GM18511 (cell line): ENCODE data around the gene KRT6B.
"Not testable (repeated sequence)": the region's sequence is repeated elsewhere in the genome, so short reads cannot be mapped to it uniquely, and the experiment has no call there.

ENCODE experiments used
- ATAC-seq: cut with Tn5 transposase; IDR thresholded peaks from one replicate; pipeline ENCODE4 v1.9.1; 2021; ENCODE audit warnings: mild to moderate bottlenecking, moderate library complexity; ENCODE audit not compliant: unreplicated experiment

Gene KRT6B

DNA sequence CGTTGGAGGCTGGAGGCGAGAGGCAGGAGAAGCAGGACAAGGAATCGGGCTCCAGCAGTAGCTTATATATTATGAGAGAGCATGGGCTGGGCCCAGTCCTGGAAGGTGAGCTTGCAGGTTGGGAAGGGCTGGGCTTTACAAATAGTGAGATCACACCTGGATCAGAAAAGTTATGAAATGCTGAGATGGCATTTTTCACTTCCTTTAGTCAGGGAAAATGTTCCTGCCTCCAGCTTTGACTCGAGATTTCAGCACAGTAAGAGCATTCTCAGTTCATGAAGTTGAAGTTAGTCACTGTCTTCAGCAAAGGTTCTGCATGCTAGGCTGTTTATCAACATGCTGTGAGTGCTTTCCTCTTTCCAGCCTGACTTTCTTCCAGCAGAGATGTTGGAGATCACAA lies 21.8 kb upstream of the KRT6B start, which contains the start of gene KRT6C:
Gene KRT6C (minus strand): TSS at position 38 of the 400 bp plus-strand sequence. CDS start 68 bp downstream, outside the sequence.
- no peak for ATAC-seq

DNA sequence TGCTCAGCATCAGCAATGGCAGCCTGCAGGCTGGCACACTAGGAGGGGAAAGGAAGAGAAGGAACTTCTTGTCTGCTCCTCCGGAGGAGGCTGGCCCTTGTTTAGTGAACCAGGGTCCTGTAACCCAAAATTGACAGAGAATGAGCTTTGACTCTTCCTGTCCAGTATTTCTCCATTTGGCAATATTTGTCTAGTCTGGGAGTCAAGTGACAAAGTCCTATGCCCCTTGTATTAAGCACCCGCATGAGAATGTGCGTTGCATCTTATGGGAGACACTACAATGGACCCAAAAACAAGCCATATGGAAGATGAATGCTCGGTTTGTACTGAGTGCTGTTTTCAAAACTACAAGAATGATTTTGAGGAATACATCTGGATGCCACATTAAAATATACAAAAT lies 17.9 kb upstream of the KRT6B start:
- ATAC-seq = no peak

DNA sequence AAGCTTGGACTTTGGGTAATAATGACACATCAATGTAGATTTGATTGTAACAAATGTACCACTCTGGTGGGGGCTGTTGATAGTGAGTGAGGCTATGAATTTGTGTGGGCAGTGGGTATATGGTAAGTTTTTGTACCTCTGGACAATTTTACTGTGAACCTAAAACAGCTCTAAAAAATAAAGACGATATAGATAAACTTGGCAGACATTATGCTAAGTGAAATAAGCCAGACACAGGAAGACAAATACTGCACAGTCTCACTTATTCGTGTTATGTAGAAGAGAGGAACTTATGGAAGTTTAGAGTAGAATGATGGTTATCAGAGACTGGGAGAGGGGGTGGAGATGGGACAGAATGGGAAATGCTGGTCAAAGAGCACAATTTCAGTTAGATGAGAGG lies 13.0 kb upstream of the KRT6B start:
- no peak for ATAC-seq

DNA sequence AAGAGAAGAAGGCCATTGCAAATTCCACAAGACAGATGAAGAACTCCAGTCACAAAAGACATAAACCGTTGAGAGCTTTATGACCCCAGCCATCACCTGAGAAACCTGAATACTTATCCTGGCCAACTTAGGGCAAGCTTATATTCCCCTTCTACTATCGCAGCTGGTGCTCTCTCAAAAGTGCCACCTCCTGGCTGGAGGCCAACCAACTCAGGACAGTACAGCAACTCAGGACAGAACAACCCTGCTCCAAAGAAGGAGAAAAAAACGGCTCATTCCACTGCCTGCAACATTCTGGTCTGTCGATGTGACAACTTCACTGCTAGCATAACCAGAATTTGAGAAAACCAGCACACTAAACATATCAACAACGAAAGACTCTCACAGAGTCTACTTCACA lies 9.7 kb upstream of the KRT6B start:
- ATAC-seq = no peak

DNA sequence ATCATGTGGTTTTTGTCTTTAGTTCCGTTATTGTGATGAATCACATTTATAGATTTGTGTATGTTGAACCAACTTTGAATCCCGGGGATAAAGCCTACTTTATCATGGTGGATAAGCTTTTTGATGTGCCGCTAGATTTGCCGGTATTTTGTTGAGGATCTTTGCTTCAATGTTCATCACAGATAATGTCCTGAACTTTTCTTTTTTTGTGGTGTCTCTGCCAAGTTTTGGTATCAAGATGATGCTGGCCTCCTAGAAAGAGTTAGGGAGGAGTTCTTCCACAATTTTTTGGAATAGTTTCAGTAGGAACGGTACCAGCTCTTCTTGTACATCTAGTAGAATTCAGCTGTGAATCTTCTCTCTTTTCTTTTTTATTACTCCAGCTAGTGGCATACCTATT lies 6.9 kb upstream of the KRT6B start:
- no peak for ATAC-seq

DNA sequence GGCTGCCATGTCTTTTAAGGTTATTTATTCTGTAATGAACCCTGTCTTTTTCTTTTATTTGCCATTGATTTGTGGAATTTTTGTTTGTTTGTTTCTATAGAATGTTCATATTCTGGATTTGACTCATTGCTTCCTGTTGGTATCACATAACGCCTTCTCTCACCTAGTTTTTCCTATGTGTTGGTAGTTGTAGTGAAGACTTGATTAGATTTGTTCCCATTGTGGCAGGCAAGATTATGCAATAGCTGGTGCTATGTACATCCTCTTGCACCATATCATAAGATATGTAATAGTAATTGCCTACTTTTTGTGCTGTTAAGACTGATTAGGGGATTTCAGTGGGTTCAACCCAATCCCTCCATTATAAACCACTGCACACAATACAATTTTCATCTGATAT lies 3.9 kb upstream of the KRT6B start:
- ATAC-seq = no peak

DNA sequence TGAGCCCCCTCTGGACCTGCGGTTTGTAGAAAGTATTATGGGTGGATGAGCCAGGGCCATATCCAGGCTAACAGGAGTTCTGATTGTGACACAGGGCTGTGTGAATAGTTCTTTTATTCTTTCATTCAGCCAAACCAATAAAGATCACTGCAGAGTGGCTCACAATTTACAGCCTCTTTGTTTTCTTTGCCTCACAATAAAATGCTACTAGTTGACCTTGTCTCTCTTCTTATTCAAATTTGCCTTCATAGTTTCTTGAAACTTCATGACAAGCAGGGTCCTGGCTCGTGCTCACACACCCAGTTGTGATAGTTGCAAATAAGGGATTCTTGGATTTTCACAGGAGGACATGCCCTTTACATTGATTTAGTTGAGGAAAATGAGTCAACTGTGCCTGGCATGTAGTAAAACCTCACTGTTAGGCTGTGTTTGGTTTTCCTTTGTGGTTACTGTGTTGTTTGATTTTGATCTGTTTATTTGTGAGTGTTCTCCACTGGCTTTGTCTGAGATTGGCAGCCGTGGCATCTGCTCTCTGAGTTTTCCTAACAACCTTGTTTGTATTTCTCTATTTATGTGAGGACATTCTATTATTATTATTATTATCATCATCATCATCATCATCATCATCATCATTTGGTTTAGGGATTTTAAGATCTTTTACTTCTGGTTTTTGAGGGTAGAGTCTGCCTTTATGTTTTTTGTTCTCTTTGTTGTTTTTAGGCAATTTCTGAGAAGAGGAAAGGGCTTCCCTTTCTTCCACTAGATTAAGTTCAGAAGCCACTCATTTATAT lies 2.7 kb upstream of the KRT6B start:
- no peak for ATAC-seq

DNA sequence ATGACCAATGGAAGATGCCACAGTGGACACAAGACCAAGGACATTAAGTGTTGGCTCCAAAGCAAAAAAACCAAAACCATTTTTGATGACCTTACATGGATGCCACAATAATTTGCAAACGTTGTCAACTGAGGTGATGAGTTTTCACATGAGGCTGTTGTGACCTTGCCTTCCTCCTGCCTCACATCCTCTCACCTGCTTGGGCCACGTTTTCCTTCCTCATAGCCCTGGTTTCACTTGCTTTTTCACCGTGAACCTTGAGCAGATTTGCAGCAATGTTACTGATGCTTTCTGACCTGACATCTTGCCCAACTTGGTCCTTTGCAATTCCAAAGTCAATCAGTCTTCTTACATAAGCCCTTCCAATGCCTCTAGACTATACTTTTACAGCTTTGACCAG lies 3.7 kb downstream of the KRT6B start:
- no peak for ATAC-seq

DNA sequence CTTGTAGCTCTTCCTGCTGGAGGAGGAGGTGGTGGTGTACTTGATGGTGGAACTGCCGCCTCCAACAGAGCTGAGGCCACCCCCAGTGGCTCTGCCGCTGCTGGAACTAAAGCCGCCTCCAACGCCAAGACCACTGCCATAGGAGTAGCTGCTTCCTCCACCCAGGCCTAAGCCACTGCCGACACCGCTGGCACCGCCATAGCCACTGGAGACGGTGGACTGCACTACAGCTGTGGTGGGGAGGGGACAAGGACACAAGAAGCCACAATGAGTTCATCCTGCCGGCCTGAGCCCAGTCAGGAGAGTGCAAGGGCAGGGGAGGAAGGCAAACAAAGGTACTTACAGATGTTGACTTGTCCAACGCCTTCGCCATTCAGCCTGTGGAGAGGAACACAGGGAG lies 4.8 kb downstream of the KRT6B start:
- not testable (repeated sequence) for ATAC-seq

DNA sequence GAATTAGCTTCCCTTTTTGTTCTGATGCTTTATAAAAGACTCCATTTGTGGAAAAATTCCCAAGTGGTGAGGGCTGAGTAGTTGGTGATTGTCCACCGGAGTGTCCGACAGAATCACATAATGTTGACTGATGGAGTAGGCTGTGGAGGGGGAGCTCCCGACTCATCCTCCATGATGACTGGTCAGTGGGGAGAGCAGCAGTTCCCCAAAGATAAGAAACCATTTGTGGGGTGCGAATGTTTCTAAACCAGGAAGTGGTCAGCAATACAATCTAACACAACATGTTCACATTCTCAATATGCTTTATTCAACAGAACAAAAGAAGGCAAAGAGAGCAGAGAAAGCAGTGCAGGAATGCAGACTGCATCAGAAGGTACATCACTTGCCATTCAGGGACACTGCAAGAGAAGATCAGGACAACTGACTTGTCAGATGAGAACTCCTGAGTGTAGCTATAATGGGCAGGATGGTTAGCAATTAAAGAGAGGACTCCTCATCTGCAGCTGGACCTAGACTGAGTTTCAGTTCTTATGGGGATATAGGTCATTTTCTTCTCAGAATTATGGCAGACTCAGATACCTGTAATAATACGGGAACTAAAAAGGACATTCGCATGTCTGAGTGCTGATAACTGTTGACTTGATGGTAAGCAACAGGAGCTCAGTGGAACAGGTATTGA lies 5.4 kb downstream of the KRT6B start:
- no peak for ATAC-seq

DNA sequence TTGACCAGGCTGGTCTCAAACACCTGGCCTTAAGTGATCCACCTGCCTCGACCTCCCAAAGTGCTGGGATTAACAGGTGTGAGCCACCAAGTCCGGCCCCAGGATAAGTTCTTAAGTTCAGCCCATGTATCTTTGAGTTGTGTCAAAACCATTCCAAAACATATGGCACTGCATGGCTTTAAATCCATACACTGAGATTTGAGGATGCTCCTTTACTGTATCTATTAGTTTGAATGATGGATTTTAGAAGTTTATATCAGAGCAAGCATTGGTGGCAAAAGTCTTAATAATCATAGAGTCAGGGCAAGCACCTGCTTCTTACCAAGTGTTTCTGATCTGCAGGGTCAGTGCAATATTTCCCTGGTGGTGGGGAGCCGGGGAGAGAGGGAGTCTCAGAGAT lies 6.1 kb downstream of the KRT6B start:
- no peak for ATAC-seq

DNA sequence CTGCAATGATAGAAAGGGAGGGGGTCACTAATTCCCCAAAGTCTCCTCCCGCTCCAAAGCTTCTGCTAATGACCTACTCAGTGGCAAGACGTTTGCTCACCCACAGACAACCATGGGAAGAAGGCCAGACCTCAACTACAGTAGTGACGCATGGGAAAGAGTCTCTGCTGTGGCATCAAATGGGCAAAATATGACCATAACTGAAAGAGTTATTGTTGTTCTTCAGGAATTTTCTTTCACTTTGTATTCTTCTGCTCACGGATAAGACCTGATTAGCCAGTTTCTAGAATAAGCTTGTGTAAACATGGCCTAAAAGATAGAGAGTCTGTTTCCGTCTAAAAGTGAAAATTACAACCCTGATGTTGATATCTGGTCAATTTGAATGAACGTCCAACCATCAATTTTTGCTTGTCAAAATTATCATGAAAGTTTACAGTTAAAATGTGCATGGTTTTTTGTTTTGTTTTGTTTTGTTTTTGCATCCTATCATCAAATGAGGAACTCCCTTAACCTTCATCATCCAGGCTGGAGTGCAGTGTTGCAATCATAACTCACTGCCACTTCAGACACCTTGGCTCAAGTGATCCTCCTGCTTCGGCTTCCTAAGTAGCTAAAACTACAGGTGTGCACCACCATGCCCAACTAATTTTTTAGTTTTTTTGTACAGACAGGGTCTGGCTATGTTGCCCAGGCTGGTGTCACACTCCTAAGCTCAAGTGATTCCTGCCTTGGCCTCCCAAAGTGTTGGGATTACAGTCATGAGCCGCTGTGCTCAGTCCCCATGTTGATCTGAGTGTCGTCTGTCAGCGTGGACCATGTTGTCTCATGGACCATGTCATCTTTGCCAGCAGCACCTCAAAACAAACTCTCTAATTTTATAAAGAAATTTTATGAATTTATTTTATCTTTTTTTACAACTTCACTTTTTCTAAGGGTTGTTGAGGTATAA lies 7.0 kb downstream of the KRT6B start:
- ATAC-seq = no peak

DNA sequence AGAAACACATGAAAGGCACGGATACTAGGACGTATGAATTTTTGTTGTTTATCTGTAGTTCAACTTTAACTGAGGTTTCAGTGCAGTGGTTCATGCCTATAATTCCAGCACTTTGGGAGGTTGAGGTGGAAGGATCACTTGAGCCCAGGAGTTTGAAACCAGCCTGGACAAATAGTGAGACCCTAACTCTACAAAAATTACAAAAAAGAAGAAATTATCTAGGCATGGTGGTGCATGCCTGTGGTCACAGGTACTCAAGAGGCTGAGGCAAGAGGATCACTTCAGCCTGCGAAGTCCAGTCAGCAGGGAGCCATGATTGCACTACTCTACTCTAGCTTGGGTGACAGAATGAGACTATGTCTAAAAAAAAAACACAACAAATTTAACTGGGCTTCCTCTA lies 8.0 kb downstream of the KRT6B start:
- no peak for ATAC-seq

DNA sequence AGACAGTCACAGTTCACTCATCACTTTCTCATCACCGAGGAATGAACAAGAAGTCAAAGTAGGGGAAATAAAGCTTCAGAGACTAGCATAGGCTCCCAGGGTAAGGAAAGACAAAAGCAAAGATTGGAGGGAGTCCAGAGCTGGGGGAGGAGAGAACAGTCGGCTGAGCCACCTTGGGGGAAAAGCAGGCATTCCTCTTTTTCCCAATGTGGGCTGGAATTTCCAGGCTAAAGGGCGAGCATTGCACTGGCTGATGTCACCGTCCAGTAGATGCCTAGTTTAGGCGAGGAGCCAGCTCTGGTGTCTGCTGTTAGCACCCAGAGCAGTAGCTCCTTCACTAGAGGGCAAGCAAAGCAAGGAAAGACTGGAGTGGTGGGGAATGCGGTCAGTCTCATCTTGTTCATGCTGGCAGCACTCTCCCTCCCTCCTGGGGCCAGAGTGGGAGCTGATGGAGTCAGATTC lies 9.3 kb downstream of the KRT6B start:
- no peak for ATAC-seq

DNA sequence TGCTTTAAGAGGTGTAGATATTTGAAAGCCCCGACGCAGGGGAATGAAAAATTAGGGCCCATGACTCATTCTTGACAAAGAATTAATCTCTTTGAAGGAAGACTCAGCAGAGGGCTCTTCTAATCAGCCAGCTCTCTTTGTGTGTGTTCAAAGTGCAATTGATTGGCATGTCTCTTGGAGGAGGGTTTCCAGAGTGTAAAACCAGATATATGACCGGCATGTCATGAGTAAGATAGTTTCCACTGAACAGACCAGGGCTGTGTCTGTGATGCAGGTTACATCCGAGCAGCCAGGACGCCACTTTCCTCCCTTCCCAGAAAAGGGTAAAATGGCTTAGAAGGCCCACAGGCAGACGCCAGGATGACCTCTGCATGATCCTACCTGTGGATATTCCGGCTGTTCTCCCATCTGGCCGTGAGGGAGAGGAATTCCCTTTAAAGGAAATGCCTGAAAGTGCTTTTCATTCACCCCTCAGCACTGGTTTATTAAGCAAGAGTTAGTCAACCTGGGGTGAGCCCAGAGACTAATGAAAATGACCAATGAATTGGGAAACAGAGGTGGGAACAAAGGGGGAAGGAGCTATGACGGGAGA lies 10.5 kb downstream of the KRT6B start:
- no peak for ATAC-seq

DNA sequence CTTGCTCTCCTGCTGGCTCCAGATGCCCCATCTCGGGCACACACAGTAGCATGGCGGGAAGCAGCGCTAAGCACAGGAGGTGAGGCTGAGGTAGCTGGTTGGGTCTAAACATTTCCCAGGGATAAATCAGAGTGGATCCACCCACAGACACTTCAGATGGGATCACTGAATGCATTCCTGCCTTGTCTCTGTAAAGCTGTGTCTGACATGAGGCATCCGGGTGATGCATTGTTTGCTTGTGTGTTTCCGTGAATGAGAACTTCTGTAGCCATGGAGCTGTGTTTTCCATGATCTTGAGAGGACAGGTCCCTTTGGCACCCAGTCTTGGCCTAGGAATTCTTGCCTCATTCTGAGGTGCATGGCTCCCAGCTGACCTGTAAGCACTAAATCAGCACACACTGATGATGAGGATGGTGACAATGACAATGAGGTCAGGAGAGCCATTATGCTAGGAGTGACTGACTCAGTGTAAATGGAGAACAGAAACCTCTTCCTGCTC lies 11.1 kb downstream of the KRT6B start:
- no peak for ATAC-seq

DNA sequence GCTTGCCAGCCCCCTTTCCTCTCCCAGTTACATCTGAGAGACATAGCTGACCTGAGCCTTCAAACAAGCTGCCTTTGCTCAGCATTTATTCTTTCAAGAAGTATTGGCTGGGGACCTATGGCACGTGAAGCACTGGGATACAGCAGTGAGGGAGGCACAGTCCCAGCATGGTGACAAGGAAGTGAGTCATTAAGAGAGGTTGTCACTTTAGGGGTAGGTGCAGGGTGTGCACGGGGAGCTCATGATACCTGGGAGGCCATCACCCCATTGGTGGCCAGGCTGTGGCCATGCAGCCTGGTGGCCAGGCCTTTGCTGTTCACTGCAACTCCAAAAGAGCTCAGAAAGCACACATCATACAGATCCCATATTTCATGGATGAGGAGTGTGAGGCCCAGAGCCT lies 12.1 kb downstream of the KRT6B start:
- no peak for ATAC-seq

DNA sequence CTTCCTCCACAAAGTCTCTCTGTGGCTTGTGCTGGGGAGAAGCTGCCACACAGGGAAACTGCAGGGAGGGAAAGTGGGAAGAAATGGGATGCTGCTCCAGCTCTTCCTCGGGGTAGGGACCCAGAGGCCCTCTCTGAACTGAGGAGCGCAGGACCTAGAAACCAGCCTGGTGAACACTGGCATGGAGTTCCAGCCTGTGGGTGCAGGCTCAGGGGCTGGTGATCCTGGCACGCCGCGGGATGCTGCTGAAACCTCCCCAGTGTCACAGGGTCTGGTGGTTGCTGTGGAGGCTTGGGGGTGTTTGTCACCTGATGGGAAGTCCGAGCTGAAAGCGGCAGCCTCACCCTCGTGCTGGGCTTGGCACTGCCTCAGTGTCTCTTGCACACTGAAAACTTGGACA lies 12.5 kb downstream of the KRT6B start:
- ATAC-seq = no peak

DNA sequence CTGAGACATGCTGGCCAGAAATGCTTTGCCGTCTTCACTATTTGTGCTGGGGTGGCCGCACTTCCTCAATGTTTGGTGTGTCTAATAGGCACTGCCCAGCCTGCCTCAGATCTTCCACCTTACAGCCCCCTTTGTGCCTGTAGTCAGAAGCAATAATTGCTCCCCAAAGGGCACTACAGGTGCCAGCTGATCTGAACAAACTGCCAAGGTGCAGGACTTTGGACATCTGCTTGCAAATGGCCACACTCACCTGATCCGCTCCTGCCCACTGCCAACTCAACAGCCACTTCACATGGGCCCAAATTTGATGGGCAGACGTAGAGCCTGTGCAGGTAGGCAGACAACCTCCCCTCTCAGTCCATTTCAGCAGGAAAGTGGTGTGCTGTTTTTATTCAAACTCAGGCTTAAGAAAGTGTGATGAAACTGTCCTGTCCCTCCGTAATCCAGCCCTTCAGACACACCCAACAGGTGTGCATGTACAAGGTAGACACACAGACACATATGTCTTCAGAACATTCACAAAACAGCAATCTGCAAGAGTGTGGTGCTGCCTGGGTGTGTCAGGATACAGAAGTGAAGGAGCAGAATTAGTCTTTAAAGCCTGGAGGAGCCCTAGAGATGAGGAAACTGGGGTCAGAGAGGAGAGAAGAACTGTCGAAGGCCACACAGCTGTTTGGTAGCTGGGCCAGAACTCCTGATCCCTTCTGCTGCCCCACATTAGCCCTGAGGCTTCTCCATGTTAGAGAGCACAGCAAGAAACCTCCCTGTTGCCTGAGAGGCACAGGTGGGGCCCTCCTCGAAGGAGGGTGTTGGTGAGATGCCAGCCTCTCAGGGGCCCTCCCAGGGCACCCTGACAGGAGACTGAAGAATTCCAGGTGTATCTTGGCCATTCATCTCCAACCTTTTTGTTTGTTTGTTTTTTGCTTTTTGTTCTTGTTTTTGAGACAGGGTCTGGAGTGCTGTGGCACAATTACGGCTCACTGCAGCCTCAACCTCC lies 13.3 kb downstream of the KRT6B start:
- no peak for ATAC-seq

DNA sequence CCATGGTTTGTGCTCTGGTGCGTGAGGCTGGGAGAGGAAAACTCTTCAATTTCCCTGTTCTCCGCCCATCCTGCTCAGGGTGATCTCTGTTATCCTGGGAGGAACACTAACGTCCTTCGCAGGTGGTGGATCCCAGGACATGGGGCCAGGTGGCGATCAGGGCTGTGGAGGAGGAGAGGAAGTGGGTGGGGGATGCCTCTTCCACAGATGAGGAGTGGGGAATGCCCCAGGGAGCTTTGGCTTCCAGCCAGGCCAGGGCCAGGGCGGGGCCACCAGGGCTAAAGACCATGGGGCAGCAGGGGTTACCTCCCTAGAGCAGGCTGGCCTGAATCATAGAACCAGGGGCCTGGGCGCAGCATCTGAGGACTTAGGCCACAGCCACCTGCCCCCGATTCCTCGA lies 14.4 kb downstream of the KRT6B start:
- no peak for ATAC-seq
